GM18867 (cell line): ENCODE data around the gene IPO11.
"Not testable (repeated sequence)": the region's sequence is repeated elsewhere in the genome, so short reads cannot be mapped to it uniquely, and the experiment has no call there.

Source experiments
- ATAC-seq: cut with Tn5 transposase; IDR thresholded peaks from one replicate; pipeline ENCODE4 v1.9.1; 2021; ENCODE audit warnings: mild to moderate bottlenecking, moderate library complexity; ENCODE audit not compliant: unreplicated experiment

Gene IPO11

GRCh38 chr5:62565740-62566139, 153.2 kb downstream of the IPO11 start:
- ATAC-seq = not testable (repeated sequence)

- ATAC-seq = no peak
Observed at GRCh38 chr5:62568143-62568542, 155.6 kb downstream of the IPO11 start.

GRCh38 chr5:62568800-62569432, 156.4 kb downstream of the IPO11 start:
- no peak for ATAC-seq

GRCh38 chr5:62569470-62569869, 156.9 kb downstream of the IPO11 start:
- ATAC-seq = no peak

- ATAC-seq = no peak
Observed at GRCh38 chr5:62572918-62573514, 160.5 kb downstream of the IPO11 start.

- ATAC-seq = peak; percentile 53
Observed at GRCh38 chr5:62574599-62574998, 162.0 kb downstream of the IPO11 start.

- ATAC-seq = no peak
Observed at GRCh38 chr5:62575066-62575465, 162.5 kb downstream of the IPO11 start.

GRCh38 chr5:62575489-62575888, 162.9 kb downstream of the IPO11 start:
- no peak for ATAC-seq

- no peak for ATAC-seq
Observed at GRCh38 chr5:62576570-62577170, 164.1 kb downstream of the IPO11 start.

- no peak for ATAC-seq
Observed at GRCh38 chr5:62577488-62577887, 164.9 kb downstream of the IPO11 start.

GRCh38 chr5:62578540-62578939, 166.0 kb downstream of the IPO11 start, which contains the start of gene LRRC70:
TSS of gene LRRC70 (plus strand) at chr5:62578819. CDS start at chr5:62579439, 620 bp downstream.
- peak; percentile 82 for ATAC-seq

- ATAC-seq = no peak
Observed at GRCh38 chr5:62579761-62580160, 167.2 kb downstream of the IPO11 start.

- no peak for ATAC-seq
Observed at GRCh38 chr5:62581836-62582597, 169.5 kb downstream of the IPO11 start.

- no peak for ATAC-seq
Observed at GRCh38 chr5:62584391-62584790, 171.8 kb downstream of the IPO11 start.

- ATAC-seq = no peak
Observed at GRCh38 chr5:62585306-62585705, 172.7 kb downstream of the IPO11 start.

GRCh38 chr5:62585751-62586150, 173.2 kb downstream of the IPO11 start:
- no peak for ATAC-seq

- ATAC-seq = no peak
Observed at GRCh38 chr5:62587737-62588136, 175.2 kb downstream of the IPO11 start.

- no peak for ATAC-seq
Observed at GRCh38 chr5:62588668-62589067, 176.1 kb downstream of the IPO11 start.

GRCh38 chr5:62589504-62589903, 176.9 kb downstream of the IPO11 start:
- ATAC-seq = no peak

GRCh38 chr5:62590387-62590786, 177.8 kb downstream of the IPO11 start:
- no peak for ATAC-seq

GRCh38 chr5:62592558-62592957, 180.0 kb downstream of the IPO11 start:
- no peak for ATAC-seq

GRCh38 chr5:62593331-62593730, 180.8 kb downstream of the IPO11 start:
- no peak for ATAC-seq
